DMS 273 (cell line): ENCODE results near the gene PAQR4.

Source experiments
- DNase-seq: peaks from one replicate; lab custom pipeline; 2025; ENCODE audit not compliant: unreplicated experiment; lab: John Stamatoyannopoulos, UW

Gene PAQR4

GRCh38 chr16:3003582-3004270 lies 34.6 kb downstream of the PAQR4 start:
- DNase-seq: peak; percentile 99

DNA sequence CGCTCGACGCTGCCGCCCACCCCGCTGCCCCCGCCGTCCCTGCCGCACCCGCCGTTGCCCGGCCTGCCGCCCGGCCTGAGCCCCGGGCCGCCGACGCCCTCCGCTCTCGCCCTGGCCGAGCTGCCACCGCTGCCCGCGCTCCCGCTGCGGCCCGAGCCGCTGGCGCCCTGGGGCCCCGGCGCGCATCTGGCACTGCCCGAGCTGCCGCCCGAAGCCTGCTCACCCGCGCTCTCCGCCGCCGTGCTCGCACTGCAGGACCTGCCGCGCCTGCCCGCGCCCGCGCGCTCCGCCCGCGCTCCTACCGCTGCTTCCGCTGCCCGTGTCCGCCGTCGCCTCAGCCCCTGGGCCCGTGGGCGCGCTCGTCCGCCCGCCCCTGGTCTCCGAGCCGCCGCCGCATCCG lies 35.2 kb downstream of the PAQR4 start:
- DNase-seq: peak; percentile 74

DNA sequence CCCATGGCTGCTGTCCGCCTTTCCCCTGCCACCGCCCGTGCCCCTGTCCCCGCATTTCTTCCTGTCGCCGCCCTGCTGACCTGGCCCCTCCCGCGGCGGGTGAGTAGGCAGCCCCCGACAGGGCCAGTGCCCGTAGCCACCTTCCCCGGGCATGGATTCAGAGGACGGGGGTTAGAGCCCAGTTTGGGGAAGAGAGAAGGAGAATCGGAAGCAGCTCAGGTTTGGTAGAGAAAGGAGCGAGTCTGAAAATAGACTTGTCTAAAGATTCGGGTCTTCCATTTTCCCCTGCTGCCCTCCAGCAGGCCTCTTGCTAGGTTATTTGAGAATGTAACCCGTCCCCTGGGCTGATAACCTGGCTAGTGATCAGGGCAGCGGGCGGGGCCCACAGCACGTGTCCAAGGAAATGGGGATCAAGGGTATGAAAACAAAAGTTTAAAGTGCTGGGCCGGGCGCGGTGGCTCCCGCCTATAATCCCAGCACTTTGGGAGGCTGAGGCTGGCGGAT lies 35.7 kb downstream of the PAQR4 start:
- peak; percentile 69 for DNase-seq

DNA sequence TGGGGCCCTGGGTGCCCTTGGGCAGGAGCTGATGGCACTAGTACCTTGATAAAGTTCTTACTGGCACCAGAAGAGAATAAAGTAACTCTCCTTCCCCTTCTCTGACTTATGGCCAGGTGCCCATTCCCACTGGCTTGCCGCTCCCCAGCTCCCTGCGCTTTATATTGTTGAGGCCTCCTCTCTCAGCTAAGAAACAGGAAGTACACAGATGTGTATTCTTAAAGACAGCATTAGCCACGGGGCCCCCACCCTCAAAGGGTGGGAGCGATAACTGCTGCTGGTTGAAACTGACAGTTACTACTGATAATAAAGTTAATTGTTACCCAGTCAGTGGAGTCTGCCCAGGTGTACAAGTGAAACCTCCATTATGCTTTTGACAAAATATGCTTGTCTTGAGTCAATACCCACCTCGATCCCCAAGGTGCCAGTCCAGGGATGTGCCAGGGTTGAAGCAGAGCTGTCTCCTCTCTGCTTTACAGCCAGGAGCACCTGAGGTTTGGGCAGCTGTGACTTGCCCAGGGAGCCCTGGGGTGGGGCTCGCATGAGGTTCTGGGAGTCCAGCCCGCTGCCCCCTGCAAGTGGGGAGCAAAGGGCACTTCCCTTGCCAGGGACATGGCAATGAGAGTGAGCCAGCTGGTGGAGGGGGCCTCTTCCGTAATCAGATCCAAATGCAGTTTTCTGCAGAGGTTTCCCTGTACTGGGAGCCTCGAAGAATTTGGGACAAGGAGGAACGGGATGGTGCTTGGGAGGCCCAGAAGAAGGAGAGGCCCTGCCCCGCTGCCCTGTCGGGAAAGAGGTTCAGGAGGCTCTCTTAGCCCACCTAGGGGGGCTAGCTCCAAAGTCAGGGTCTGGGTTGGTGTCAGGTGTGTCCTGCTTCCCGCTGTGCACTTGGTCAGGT lies 38.2 kb downstream of the PAQR4 start:
- no peak for DNase-seq

GRCh38 chr16:3007957-3008689 lies 39.0 kb downstream of the PAQR4 start:
- DNase-seq: no peak

GRCh38 chr16:3008690-3009037 lies 39.5 kb downstream of the PAQR4 start:
- no peak for DNase-seq

- DNase-seq: no peak
Observed at GRCh38 chr16:3009568-3010390, 40.6 kb downstream of the PAQR4 start.

DNA sequence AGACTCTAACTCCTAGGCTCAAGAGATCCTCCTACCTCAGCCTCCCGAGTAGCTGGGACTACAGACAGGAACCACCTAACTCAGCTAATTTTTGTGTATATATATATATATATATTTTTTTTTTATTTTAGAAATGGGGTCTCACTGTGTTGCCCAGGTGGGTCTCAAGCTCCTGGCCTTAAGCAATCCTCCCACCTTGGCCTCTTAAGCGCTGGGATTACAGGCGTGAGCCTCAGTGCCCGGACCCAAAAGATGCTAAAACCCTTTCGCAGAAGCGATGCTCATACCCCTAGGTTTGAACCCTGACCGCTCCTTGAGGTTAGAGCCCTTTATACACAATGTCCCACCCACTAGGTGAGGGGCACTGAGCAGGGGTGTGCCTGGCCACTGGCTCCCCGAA lies 41.4 kb downstream of the PAQR4 start:
- DNase-seq: no peak

DNA sequence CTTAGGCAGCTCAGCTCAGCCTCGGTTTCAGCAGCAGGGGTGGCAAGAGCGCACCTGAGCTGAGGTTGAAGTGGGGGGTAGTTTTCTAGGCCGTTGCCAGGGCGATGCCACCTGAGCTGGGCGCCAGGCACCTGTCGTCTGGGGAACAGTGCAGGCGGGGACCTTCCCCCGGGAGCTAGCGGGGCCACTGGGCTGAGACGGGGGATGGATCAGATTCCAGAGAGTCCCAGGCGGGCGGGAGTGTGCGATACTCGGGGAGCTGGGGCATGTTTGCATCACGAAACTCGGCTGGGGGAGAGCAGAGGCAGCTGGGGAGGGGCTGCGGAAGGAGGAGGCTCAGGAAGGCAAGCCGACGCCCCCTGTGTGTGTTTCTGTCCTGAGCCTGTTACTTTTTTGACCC lies 43.1 kb downstream of the PAQR4 start:
- no peak for DNase-seq

- no peak for DNase-seq
Observed at GRCh38 chr16:3012828-3013420, 43.8 kb downstream of the PAQR4 start, which contains the start of gene CLDN9. TSS of gene CLDN9 (plus strand) at chr16:3012923. CDS start at chr16:3013363, 440 bp downstream.

DNA sequence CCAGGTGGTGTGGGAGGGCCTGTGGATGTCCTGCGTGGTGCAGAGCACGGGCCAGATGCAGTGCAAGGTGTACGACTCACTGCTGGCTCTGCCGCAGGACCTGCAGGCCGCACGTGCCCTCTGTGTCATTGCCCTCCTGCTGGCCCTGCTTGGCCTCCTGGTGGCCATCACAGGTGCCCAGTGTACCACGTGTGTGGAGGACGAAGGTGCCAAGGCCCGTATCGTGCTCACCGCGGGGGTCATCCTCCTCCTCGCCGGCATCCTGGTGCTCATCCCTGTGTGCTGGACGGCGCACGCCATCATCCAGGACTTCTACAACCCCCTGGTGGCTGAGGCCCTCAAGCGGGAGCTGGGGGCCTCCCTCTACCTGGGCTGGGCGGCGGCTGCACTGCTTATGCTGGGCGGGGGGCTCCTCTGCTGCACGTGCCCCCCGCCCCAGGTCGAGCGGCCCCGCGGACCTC lies 44.4 kb downstream of the PAQR4 start:
- no peak for DNase-seq

DNA sequence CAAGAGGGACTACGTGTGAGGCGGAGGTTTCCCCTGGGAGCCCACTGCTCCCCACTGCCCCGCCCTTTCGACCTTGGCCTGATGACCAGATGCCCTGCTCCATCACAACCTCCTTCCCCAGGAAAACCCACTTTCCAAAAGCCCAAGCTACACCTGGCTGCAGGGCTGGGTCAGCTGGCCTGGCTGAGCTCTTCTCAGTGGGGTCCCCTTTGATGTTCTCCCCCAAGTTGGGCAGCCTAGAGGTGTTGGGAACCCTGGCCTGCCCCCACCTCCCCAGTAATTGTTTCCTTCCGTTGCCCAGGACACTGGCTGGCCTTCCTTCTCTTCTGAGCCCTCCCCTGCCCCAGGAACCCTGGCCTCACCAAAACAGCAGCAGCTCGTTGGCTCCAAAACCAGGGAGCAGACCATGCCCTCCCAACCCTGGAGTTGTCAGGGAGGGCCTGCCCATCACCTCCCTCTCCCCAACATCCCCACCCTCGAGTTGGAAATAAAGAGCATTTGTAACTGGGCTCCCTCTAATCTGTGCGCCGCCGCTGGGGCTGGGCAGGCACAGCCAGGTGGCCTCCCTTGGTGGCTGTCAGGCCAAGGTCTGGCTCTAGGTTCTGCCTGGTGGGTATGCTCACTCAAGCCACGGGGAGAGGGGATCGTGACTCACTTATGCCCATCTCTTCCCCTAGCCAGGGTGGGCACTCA lies 45.0 kb downstream of the PAQR4 start:
- no peak for DNase-seq

DNA sequence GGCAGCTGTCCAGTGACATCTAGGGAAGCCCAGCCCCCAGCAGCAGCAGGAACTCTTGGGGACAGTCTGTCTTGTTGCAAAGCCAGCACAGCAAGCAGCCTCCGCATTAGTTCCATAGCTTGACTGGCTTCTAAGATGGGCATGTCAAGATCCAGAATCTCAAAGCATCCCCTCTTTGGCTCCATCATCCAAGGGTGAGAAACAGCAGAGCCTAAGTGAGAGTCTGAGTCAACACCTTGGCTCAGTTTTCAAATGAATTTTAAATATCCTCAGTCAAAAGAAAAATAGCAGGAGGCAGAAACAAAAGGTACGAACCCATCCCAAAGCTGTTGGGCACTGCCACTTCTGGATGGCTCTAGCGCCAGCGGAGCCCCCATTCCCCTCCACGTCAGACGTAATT lies 45.8 kb downstream of the PAQR4 start:
- no peak for DNase-seq

DNA sequence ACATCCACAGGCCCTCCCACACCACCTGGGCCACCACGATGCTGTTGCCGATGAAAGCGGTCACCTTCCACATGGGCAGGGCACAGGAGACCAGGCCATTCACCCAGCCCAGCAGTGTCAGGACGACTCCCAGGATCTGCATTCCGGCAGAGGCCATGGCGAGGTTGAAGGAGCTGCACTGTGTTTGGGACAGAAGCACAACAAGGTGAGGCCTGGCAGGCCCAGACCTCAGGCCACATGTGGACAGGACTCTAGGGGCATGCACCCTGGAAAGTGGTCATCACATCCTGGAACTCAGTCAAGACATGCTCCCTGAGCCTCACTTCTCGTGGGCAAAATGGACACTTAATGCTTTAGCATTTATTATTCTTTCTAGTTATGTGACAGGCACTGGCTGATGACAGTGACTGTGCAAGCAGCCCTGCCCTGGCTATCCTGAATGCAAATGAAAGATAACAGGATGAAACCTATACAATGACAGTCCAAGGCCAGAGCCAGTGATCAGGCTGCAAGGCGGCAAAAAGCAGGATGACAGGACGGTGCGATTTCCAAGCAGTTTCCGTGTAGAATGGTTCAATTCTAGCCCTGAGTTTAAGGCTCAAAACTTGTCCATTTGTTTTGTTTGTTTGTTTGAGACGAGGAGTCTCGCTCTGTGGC lies 46.8 kb downstream of the PAQR4 start:
- DNase-seq: no peak

- DNase-seq: no peak
Observed at GRCh38 chr16:3017344-3017743, 48.2 kb downstream of the PAQR4 start.

DNA sequence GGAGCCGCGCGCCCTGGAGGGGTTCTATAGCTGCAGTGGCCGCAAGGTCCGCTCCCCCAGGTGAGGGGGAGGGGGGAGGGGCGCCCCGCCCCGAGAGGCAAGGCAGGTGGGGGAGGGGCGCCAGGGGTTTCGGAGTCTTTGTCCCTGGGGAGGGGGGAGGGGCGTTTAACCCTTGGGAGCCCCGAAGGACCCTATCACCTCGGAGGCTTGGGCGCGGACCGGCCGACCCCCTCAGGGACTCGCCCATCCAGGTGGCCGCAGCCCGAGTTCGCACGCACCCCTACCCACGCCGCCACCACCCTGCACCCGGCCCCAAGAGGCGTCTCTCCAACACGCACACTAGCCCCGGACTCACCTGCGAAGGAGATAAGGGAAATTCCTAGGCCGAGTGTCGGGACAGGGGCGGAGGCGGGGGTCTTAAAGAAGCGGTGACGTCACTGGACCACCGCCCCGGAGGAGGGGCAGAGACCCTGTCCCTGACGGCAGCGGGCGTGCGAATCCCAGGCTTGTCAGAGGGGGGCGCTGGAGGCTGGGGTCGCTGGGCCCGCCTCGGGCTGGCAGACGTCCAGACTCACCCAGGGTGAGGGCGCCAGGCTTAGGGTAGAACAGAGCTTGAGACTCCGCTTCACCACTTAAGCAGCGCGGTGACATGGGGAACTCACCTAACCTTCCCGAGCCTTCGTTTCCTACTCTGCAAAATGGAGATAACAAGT lies 48.8 kb downstream of the PAQR4 start, which contains the start of gene CLDN6:
CLDN6 (minus strand) TSS at position 390 of the 713 bp plus-strand sequence. CDS start 2,162 bp downstream, outside the sequence.
- peak; percentile 60 for DNase-seq

DNA sequence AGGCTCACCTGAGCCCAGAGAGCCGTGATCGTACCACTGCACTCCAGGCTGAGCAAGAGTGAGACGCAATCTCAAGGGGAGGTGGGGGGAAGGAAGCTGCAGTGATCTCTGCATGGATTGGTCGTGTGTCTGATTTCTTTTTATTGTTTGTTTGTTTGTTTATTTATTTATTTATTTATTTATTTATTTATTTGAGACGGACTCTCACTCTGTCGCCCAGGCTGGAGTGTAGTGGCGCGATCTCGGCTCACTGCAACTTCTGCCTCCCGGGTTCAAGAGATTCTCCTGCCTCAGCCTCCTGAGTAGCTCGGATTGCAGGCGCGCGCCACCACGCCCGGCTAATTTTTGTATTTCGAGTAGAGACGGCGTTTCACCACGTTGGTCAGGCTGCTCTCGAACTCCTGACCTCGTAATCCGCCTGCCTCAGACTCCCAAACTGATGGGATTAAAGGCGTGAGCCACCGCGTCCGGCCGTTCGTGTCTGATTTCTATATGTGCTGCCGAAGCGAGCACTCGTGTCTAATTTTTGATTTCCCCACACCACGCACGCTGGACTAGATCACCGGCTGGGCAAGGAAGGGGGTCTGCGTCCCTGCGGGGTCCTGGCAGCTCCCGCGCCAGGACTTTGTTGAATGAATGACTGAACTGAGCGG lies 50.6 kb downstream of the PAQR4 start:
- DNase-seq: no peak

DNA sequence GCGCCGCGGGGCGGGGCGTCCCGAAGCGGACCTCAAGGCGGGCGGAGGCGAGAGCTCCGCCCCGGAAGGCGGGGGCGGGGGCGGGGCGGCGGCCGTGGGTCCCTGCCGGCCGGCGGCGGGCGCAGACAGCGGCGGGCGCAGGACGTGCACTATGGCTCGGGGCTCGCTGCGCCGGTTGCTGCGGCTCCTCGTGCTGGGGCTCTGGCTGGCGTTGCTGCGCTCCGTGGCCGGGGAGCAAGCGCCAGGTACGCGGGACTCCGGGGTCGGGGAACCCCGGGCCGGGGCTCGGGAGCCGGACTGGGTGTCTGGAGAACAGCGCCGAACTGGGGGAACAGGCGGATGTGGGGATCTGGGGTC lies 51.1 kb downstream of the PAQR4 start, which contains the start of gene TNFRSF12A:
TNFRSF12A (plus strand) TSS at position 122 of the 357 bp plus-strand sequence; CDS start at position 152, 30 bp downstream.
- peak; percentile 94 for DNase-seq
